ENCODE results near the gene EVI2B.
"Not testable (repeated sequence)": the region's sequence is repeated elsewhere in the genome, so short reads cannot be mapped to it uniquely, and the experiment has no call there.

The EVI2B gene

GRCh38 chr17:31291820-31292219, 22.0 kb downstream of the EVI2B start:
- Histone ChIP-seq H3K9ac (ENCODE audit: low read length) (no peak overlapping the region), H3K27me3 (ENCODE audit: control insufficient read depth, insufficient read depth, low read length) (no peaks in the 10 kb centered on the region), H3K4me3 (ENCODE audit: low read depth, low read length) (no peak overlapping the region)

GRCh38 chr17:31289790-31290189, 24.1 kb downstream of the EVI2B start:
- Histone ChIP-seq H3K9ac (ENCODE audit: low read length) (no peak overlapping the region), H3K27ac (ENCODE audit: low read depth, low read length) (no peak overlapping the region), H3K9me3 (ENCODE audit: control insufficient read depth, insufficient read depth, low read depth, low read length) (no peaks in the 10 kb centered on the region), H3K36me3 (ENCODE audit: control insufficient read depth, insufficient read depth, low read length) (peaks cover 3% of the 10 kb centered on the region), H3K4me1 (ENCODE audit: control insufficient read depth, insufficient read depth, low read length) (no peaks in the 10 kb centered on the region), H3K27me3 (ENCODE audit: control insufficient read depth, insufficient read depth, low read length) (no peaks in the 10 kb centered on the region), H3K4me3 (ENCODE audit: low read depth, low read length) (no peak overlapping the region)

More at GRCh38 chr17:31291820-31292219, 22.0 kb downstream of the EVI2B start:
- H3K36me3 ChIP-seq (ENCODE audit: control insufficient read depth, insufficient read depth, low read length) = peaks cover 3% of the 10 kb centered on the region
- H3K4me1 ChIP-seq (ENCODE audit: control insufficient read depth, insufficient read depth, low read length) = no peaks in the 10 kb centered on the region
- no peaks in the 10 kb centered on the region for H3K9me3 ChIP-seq (ENCODE audit: control insufficient read depth, insufficient read depth, low read depth, low read length)
- H3K27ac ChIP-seq (ENCODE audit: low read depth, low read length) = no peak overlapping the region

GRCh38 chr17:31287932-31288331, 25.9 kb downstream of the EVI2B start:
- not testable (repeated sequence) for H3K4me1 ChIP-seq (ENCODE audit: control insufficient read depth, insufficient read depth, low read length)

GRCh38 chr17:31286587-31286986, 27.3 kb downstream of the EVI2B start:
- Histone ChIP-seq H3K27me3 (ENCODE audit: control insufficient read depth, insufficient read depth, low read length) (no peaks in the 10 kb centered on the region), H3K4me3 (ENCODE audit: low read depth, low read length) (no peak overlapping the region), H3K9ac (ENCODE audit: low read length) (no peak overlapping the region), H3K36me3 (ENCODE audit: control insufficient read depth, insufficient read depth, low read length) (peaks cover 3% of the 10 kb centered on the region), H3K9me3 (ENCODE audit: control insufficient read depth, insufficient read depth, low read depth, low read length) (no peaks in the 10 kb centered on the region), H3K4me1 (ENCODE audit: control insufficient read depth, insufficient read depth, low read length) (no peaks in the 10 kb centered on the region), H3K27ac (ENCODE audit: low read depth, low read length) (no peak overlapping the region)

More at GRCh38 chr17:31287932-31288331, 25.9 kb downstream of the EVI2B start:
- not testable (repeated sequence) for H3K27me3 ChIP-seq (ENCODE audit: control insufficient read depth, insufficient read depth, low read length); H3K4me3 ChIP-seq (ENCODE audit: low read depth, low read length); H3K36me3 ChIP-seq (ENCODE audit: control insufficient read depth, insufficient read depth, low read length); H3K9ac ChIP-seq (ENCODE audit: low read length); H3K9me3 ChIP-seq (ENCODE audit: control insufficient read depth, insufficient read depth, low read depth, low read length); H3K27ac ChIP-seq (ENCODE audit: low read depth, low read length)

GRCh38 chr17:31283841-31284240, 30.0 kb downstream of the EVI2B start:
- H3K9me3 ChIP-seq (ENCODE audit: control insufficient read depth, insufficient read depth, low read depth, low read length) = no peaks in the 10 kb centered on the region
- no peaks in the 10 kb centered on the region for H3K27me3 ChIP-seq (ENCODE audit: control insufficient read depth, insufficient read depth, low read length)
- H3K27ac ChIP-seq (ENCODE audit: low read depth, low read length) = no peak overlapping the region
- H3K4me1 ChIP-seq (ENCODE audit: control insufficient read depth, insufficient read depth, low read length) = peaks cover 7% of the 10 kb centered on the region; the same call in 1 of the 2 replicates
- no peak overlapping the region for H3K4me3 ChIP-seq (ENCODE audit: low read depth, low read length)
- H3K9ac ChIP-seq (ENCODE audit: low read length) = no peak overlapping the region
- peaks cover 11% of the 10 kb centered on the region for H3K36me3 ChIP-seq (ENCODE audit: control insufficient read depth, insufficient read depth, low read length)

- H3K27ac ChIP-seq (ENCODE audit: low read depth, low read length) = no peak overlapping the region
- H3K27me3 ChIP-seq (ENCODE audit: control insufficient read depth, insufficient read depth, low read length) = no peaks in the 10 kb centered on the region
- no peak overlapping the region for H3K9ac ChIP-seq (ENCODE audit: low read length)
- H3K4me3 ChIP-seq (ENCODE audit: low read depth, low read length) = no peak overlapping the region
- H3K9me3 ChIP-seq (ENCODE audit: control insufficient read depth, insufficient read depth, low read depth, low read length) = no peaks in the 10 kb centered on the region
- H3K36me3 ChIP-seq (ENCODE audit: control insufficient read depth, insufficient read depth, low read length) = peaks cover 17% of the 10 kb centered on the region
- H3K4me1 ChIP-seq (ENCODE audit: control insufficient read depth, insufficient read depth, low read length) = peaks cover 7% of the 10 kb centered on the region; the same call in 1 of the 2 replicates
Observed at GRCh38 chr17:31281061-31281460, 32.8 kb downstream of the EVI2B start.

GRCh38 chr17:31279401-31279800, 34.5 kb downstream of the EVI2B start:
- Histone ChIP-seq H3K9me3 (ENCODE audit: control insufficient read depth, insufficient read depth, low read depth, low read length) (no peaks in the 10 kb centered on the region), H3K27me3 (ENCODE audit: control insufficient read depth, insufficient read depth, low read length) (no peaks in the 10 kb centered on the region), H3K4me3 (ENCODE audit: low read depth, low read length) (no peak overlapping the region), H3K9ac (ENCODE audit: low read length) (no peak overlapping the region), H3K36me3 (ENCODE audit: control insufficient read depth, insufficient read depth, low read length) (peaks cover 17% of the 10 kb centered on the region), H3K4me1 (ENCODE audit: control insufficient read depth, insufficient read depth, low read length) (peaks cover 7% of the 10 kb centered on the region; the same call in 1 of the 2 replicates), H3K27ac (ENCODE audit: low read depth, low read length) (no peak overlapping the region)

- H3K9me3 ChIP-seq (ENCODE audit: control insufficient read depth, insufficient read depth, low read depth, low read length) = no peaks in the 10 kb centered on the region
- no peaks in the 10 kb centered on the region for H3K27me3 ChIP-seq (ENCODE audit: control insufficient read depth, insufficient read depth, low read length)
- H3K36me3 ChIP-seq (ENCODE audit: control insufficient read depth, insufficient read depth, low read length) = peaks cover 11% of the 10 kb centered on the region
- H3K27ac ChIP-seq (ENCODE audit: low read depth, low read length) = no peak overlapping the region
- H3K9ac ChIP-seq (ENCODE audit: low read length) = no peak overlapping the region
- H3K4me1 ChIP-seq (ENCODE audit: control insufficient read depth, insufficient read depth, low read length) = peaks cover 7% of the 10 kb centered on the region; the same call in 1 of the 2 replicates
- H3K4me3 ChIP-seq (ENCODE audit: low read depth, low read length) = no peak overlapping the region
Observed at GRCh38 chr17:31275116-31275515, 38.7 kb downstream of the EVI2B start.

GRCh38 chr17:31274252-31274651, 39.6 kb downstream of the EVI2B start:
- Histone ChIP-seq H3K27me3 (ENCODE audit: control insufficient read depth, insufficient read depth, low read length) (no peaks in the 10 kb centered on the region), H3K9me3 (ENCODE audit: control insufficient read depth, insufficient read depth, low read depth, low read length) (no peaks in the 10 kb centered on the region), H3K36me3 (ENCODE audit: control insufficient read depth, insufficient read depth, low read length) (peaks cover 13% of the 10 kb centered on the region), H3K27ac (ENCODE audit: low read depth, low read length) (no peak overlapping the region), H3K9ac (ENCODE audit: low read length) (no peak overlapping the region), H3K4me1 (ENCODE audit: control insufficient read depth, insufficient read depth, low read length) (peaks cover 11% of the 10 kb centered on the region), H3K4me3 (ENCODE audit: low read depth, low read length) (no peak overlapping the region)

GRCh38 chr17:31273516-31273915, 40.3 kb downstream of the EVI2B start:
- Histone ChIP-seq H3K27me3 (ENCODE audit: control insufficient read depth, insufficient read depth, low read length) (no peaks in the 10 kb centered on the region), H3K27ac (ENCODE audit: low read depth, low read length) (no peak overlapping the region), H3K9ac (ENCODE audit: low read length) (no peak overlapping the region), H3K4me1 (ENCODE audit: control insufficient read depth, insufficient read depth, low read length) (peaks cover 11% of the 10 kb centered on the region; the same call in 1 of the 2 replicates), H3K4me3 (ENCODE audit: low read depth, low read length) (no peak overlapping the region), H3K9me3 (ENCODE audit: control insufficient read depth, insufficient read depth, low read depth, low read length) (no peaks in the 10 kb centered on the region), H3K36me3 (ENCODE audit: control insufficient read depth, insufficient read depth, low read length) (peaks cover 16% of the 10 kb centered on the region)

- H3K9ac ChIP-seq (ENCODE audit: low read length) = no peak overlapping the region
- H3K27ac ChIP-seq (ENCODE audit: low read depth, low read length) = no peak overlapping the region
- no peaks in the 10 kb centered on the region for H3K9me3 ChIP-seq (ENCODE audit: control insufficient read depth, insufficient read depth, low read depth, low read length)
- H3K4me1 ChIP-seq (ENCODE audit: control insufficient read depth, insufficient read depth, low read length) = peaks cover 11% of the 10 kb centered on the region; the same call in 1 of the 2 replicates
- H3K36me3 ChIP-seq (ENCODE audit: control insufficient read depth, insufficient read depth, low read length) = peaks cover 17% of the 10 kb centered on the region
- H3K27me3 ChIP-seq (ENCODE audit: control insufficient read depth, insufficient read depth, low read length) = no peaks in the 10 kb centered on the region
- no peak overlapping the region for H3K4me3 ChIP-seq (ENCODE audit: low read depth, low read length)
Observed at GRCh38 chr17:31272803-31273202, 41.1 kb downstream of the EVI2B start.

- no peak overlapping the region for H3K4me3 ChIP-seq (ENCODE audit: low read depth, low read length)
- H3K9me3 ChIP-seq (ENCODE audit: control insufficient read depth, insufficient read depth, low read depth, low read length) = no peaks in the 10 kb centered on the region
- H3K36me3 ChIP-seq (ENCODE audit: control insufficient read depth, insufficient read depth, low read length) = peaks cover 16% of the 10 kb centered on the region
- H3K4me1 ChIP-seq (ENCODE audit: control insufficient read depth, insufficient read depth, low read length) = peaks cover 11% of the 10 kb centered on the region; the same call in 1 of the 2 replicates
- H3K27ac ChIP-seq (ENCODE audit: low read depth, low read length) = no peak overlapping the region
- H3K9ac ChIP-seq (ENCODE audit: low read length) = no peak overlapping the region
- no peaks in the 10 kb centered on the region for H3K27me3 ChIP-seq (ENCODE audit: control insufficient read depth, insufficient read depth, low read length)
Observed at GRCh38 chr17:31272236-31272635, 41.6 kb downstream of the EVI2B start.
